ENCODE data around the gene COL16A1.

The COL16A1 gene

GRCh38 chr1:31718327-31718897 lies 14.6 kb upstream of the COL16A1 start:
- H3K4me2 ChIP-seq (ENCODE audit: low read length): no peak overlapping the region
- H3K79me2 ChIP-seq (ENCODE audit: control insufficient read depth, low read length): no peaks in the 10 kb centered on the region
- no peaks in the 10 kb centered on the region for H3K9me3 ChIP-seq (ENCODE audit: control insufficient read depth, insufficient read depth, low read length)
- H3K36me3 ChIP-seq (ENCODE audit: control insufficient read depth, low read length): no peaks in the 10 kb centered on the region
- peaks cover 51% of the 10 kb centered on the region for H3K27me3 ChIP-seq (ENCODE audit: control insufficient read depth, low read length)
- no peak overlapping the region for H3K27ac ChIP-seq (ENCODE audit: low read depth, low read length)
- no peaks in the 10 kb centered on the region for H3F3A ChIP-seq (ENCODE audit: control insufficient read depth, insufficient read depth)
- peaks cover 14% of the 10 kb centered on the region for H3K4me1 ChIP-seq (ENCODE audit: control insufficient read depth, low read length)
- no peaks in the 10 kb centered on the region for H4K20me1 ChIP-seq (ENCODE audit: control insufficient read depth, insufficient read depth, low read depth, low read length)
- TF ChIP-seq, protein P1, sequence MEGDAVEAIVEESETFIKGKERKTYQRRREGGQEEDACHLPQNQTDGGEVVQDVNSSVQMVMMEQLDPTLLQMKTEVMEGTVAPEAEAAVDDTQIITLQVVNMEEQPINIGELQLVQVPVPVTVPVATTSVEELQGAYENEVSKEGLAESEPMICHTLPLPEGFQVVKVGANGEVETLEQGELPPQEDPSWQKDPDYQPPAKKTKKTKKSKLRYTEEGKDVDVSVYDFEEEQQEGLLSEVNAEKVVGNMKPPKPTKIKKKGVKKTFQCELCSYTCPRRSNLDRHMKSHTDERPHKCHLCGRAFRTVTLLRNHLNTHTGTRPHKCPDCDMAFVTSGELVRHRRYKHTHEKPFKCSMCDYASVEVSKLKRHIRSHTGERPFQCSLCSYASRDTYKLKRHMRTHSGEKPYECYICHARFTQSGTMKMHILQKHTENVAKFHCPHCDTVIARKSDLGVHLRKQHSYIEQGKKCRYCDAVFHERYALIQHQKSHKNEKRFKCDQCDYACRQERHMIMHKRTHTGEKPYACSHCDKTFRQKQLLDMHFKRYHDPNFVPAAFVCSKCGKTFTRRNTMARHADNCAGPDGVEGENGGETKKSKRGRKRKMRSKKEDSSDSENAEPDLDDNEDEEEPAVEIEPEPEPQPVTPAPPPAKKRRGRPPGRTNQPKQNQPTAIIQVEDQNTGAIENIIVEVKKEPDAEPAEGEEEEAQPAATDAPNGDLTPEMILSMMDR (IDR thresholded peaks at IDR 0.05; ENCODE audit: low read depth, low read length, poor library complexity, severe bottlenecking): no peak
- TF ChIP-seq EZH2phosphoT487 (IDR thresholded peaks at IDR 0.05; ENCODE audit: borderline replicate concordance, low read length): no peak
- no peak overlapping the region for H3K4me3 ChIP-seq (ENCODE audit: low read length)
- no peaks in the 10 kb centered on the region for H3K9me2 ChIP-seq (replicated peaks; ENCODE audit: control insufficient read depth, low read length)

- H3K9me2 ChIP-seq (replicated peaks; ENCODE audit: control insufficient read depth, low read length): no peaks in the 10 kb centered on the region
- no peaks in the 10 kb centered on the region for H3K79me2 ChIP-seq (ENCODE audit: control insufficient read depth, low read length)
- TF ChIP-seq, protein P1 (IDR thresholded peaks at IDR 0.05; ENCODE audit: low read depth, low read length, poor library complexity, severe bottlenecking): no peak
- TF ChIP-seq EZH2phosphoT487 (IDR thresholded peaks at IDR 0.05; ENCODE audit: borderline replicate concordance, low read length): no peak
- no peak overlapping the region for H3K4me2 ChIP-seq (ENCODE audit: low read length)
- H3K27ac ChIP-seq (ENCODE audit: low read depth, low read length): no peak overlapping the region
- no peaks in the 10 kb centered on the region for H3K9me3 ChIP-seq (ENCODE audit: control insufficient read depth, insufficient read depth, low read length)
- H3F3A ChIP-seq (ENCODE audit: control insufficient read depth, insufficient read depth): no peaks in the 10 kb centered on the region
- H3K27me3 ChIP-seq (ENCODE audit: control insufficient read depth, low read length): peaks cover 59% of the 10 kb centered on the region
- no peaks in the 10 kb centered on the region for H4K20me1 ChIP-seq (ENCODE audit: control insufficient read depth, insufficient read depth, low read depth, low read length)
- no peaks in the 10 kb centered on the region for H3K36me3 ChIP-seq (ENCODE audit: control insufficient read depth, low read length)
- peaks cover 14% of the 10 kb centered on the region for H3K4me1 ChIP-seq (ENCODE audit: control insufficient read depth, low read length)
- no peak overlapping the region for H3K4me3 ChIP-seq (ENCODE audit: low read length)
Observed at GRCh38 chr1:31717341-31717740, 13.5 kb upstream of the COL16A1 start.

- no peaks in the 10 kb centered on the region for H3K9me3 ChIP-seq (ENCODE audit: control insufficient read depth, insufficient read depth, low read length)
- no peaks in the 10 kb centered on the region for H3K79me2 ChIP-seq (ENCODE audit: control insufficient read depth, low read length)
- no peaks in the 10 kb centered on the region for H3F3A ChIP-seq (ENCODE audit: control insufficient read depth, insufficient read depth)
- no peak overlapping the region for H3K4me2 ChIP-seq (ENCODE audit: low read length)
- no peak for TF ChIP-seq EZH2phosphoT487 (IDR thresholded peaks at IDR 0.05; ENCODE audit: borderline replicate concordance, low read length)
- TF ChIP-seq, protein P1 (IDR thresholded peaks at IDR 0.05; ENCODE audit: low read depth, low read length, poor library complexity, severe bottlenecking): no peak
- H4K20me1 ChIP-seq (ENCODE audit: control insufficient read depth, insufficient read depth, low read depth, low read length): no peaks in the 10 kb centered on the region
- no peak overlapping the region for H3K27ac ChIP-seq (ENCODE audit: low read depth, low read length)
- no peaks in the 10 kb centered on the region for H3K9me2 ChIP-seq (replicated peaks; ENCODE audit: control insufficient read depth, low read length)
- peaks cover 14% of the 10 kb centered on the region for H3K4me1 ChIP-seq (ENCODE audit: control insufficient read depth, low read length)
- H3K27me3 ChIP-seq (ENCODE audit: control insufficient read depth, low read length): peaks cover 61% of the 10 kb centered on the region
- no peaks in the 10 kb centered on the region for H3K36me3 ChIP-seq (ENCODE audit: control insufficient read depth, low read length)
- H3K4me3 ChIP-seq (ENCODE audit: low read length): no peak overlapping the region
Observed at GRCh38 chr1:31715873-31716220, 12.0 kb upstream of the COL16A1 start.

All from DOHH2 (cell line).